Karpas-422 (cell line): Measurements from ENCODE around the gene KLHL18. TPM values are rescaled to one million over a fixed set of nuclear protein-coding genes. Genes with fewer than 3 reads are reported as not detected.

Experiments used
- DNase-seq: peaks from one replicate; pipeline ENCODE4 v3.0.0-alpha.2; 2015
- H2AFZ ChIP-seq: fragments of 200-600 bp; sonication (generic); 2 replicates; pipeline ENCODE4 v1.6.1; 2014; ENCODE audit warnings: antibody characterized with exemption, low read length, mixed read lengths
- H3K27ac ChIP-seq: fragments of 200-600 bp; sonication (generic); 2 replicates; pipeline ENCODE4 v1.5.1; 2014; ENCODE audit warnings: mild to moderate bottlenecking, low read length, moderate library complexity
- H3K27me3 ChIP-seq: fragments of 200-600 bp; sonication (generic); 2 replicates; pipeline ENCODE4 v1.6.1; 2014; ENCODE audit warnings: low read length, mixed read lengths
- H3K36me3 ChIP-seq: fragments of 200-600 bp; sonication (generic); 2 replicates; pipeline ENCODE4 v1.6.1; 2014; ENCODE audit warnings: low read length, mixed read lengths; ENCODE audit not compliant: insufficient read depth
- H3K4me1 ChIP-seq: fragments of 200-600 bp; sonication (generic); 2 replicates; pipeline ENCODE4 v1.6.1; 2014; ENCODE audit warnings: mild to moderate bottlenecking, low read length, mixed read lengths
- H3K4me2 ChIP-seq: fragments of 200-600 bp; sonication (generic); 2 replicates; pipeline ENCODE4 v1.6.1; 2014; ENCODE audit warnings: low read length, low read depth, mild to moderate bottlenecking; ENCODE audit not compliant: poor library complexity, severe bottlenecking
- H3K4me3 ChIP-seq: fragments of 200-600 bp; sonication (generic); 2 replicates; pipeline ENCODE4 v1.5.1; 2014; ENCODE audit warnings: mild to moderate bottlenecking, antibody characterized with exemption, low read length, mixed read lengths
- H3K79me2 ChIP-seq: fragments of 200-600 bp; sonication (generic); 2 replicates; pipeline ENCODE4 v1.6.1; 2014; ENCODE audit warnings: mild to moderate bottlenecking, low read length, mixed read lengths
- H3K9ac ChIP-seq: fragments of 200-600 bp; sonication (generic); 2 replicates; pipeline ENCODE4 v1.6.0; 2014; ENCODE audit warnings: low read length
- H3K9me2 ChIP-seq: fragments of 200-600 bp; sonication (generic), shearing (Covaris generic); replicated peaks from 2 replicates; pipeline ENCODE4 v1.6.0; 2014; ENCODE audit warnings: mild to moderate bottlenecking, low read length, moderate library complexity; ENCODE audit not compliant: insufficient read depth
- H3K9me3 ChIP-seq: fragments of 300-700, 200-600 bp; sonication (generic); 2 replicates; pipeline ENCODE4 v1.6.1; 2014; ENCODE audit warnings: low read length, mixed read lengths
- H4K20me1 ChIP-seq: fragments of 200-600 bp; sonication (generic); 2 replicates; pipeline ENCODE4 v1.6.1; 2014; ENCODE audit warnings: mild to moderate bottlenecking, antibody characterized with exemption, low read length, low read depth; ENCODE audit not compliant: insufficient read depth
- total RNA-seq: library from RNA; depleted of rRNA; stranded (reverse); fragments of >200 nt; shearing (Covaris generic); gene quantifications from 2 replicates; pipeline ENCODE4 v1.2.3, GENCODE V29; 2014; ENCODE audit warnings: low replicate concordance

Gene KLHL18
- total RNA-seq, 1 experiment from 2014 or later = 15.6 TPM

DNA sequence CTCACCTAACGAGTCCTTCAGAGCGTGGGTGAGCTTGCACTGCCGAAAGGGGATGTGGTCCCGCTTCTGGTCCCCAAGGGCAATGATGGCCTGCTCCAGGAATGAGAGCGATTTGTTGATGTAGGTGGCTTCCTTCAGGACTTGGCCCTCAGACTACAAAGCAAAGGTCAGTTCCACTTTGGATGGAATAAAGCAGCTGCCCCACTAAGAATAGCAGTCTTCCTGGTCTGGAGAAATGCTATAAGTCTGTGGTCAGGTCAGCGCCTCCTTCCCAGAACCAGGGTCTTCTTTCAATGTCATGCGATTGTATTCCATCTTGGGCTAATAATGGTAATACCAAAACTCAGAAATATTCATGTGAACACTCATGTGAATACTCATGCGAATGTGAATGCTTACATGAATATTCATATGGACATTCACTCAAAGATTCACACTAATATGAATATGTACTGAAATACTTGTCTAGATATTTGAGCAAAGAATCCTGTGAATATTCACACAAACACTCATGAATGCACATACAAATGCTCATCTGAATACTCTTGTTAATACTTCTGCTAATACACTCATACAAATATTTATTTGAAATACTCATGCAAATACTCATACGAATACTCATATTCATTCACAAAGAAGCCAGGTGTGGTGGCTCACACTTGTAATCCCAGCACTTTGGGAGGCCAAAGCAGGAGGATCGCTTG lies 16.9 kb upstream of the KLHL18 start:
- Histone ChIP-seq H3K9me3 (no peaks in the 10 kb centered on the region), H3K4me1 (peaks cover 42% of the 10 kb centered on the region), H3K9me2 (no peaks in the 10 kb centered on the region), H2AFZ (0 out of 2 replicates have a peak overlapping the region, but pooled peaks have one; percentile 28), H3K9ac (no peak overlapping the region), H3K4me2 (peak overlapping the region; percentile 70), H3K36me3 (no peaks in the 10 kb centered on the region), H3K27ac (no peak overlapping the region; the same call in 1 of the 2 replicates), H3K4me3 (no peak overlapping the region), H3K27me3 (no peaks in the 10 kb centered on the region), H3K79me2 (no peaks in the 10 kb centered on the region), H4K20me1 (no peaks in the 10 kb centered on the region)
- DNase-seq = no peak

DNA sequence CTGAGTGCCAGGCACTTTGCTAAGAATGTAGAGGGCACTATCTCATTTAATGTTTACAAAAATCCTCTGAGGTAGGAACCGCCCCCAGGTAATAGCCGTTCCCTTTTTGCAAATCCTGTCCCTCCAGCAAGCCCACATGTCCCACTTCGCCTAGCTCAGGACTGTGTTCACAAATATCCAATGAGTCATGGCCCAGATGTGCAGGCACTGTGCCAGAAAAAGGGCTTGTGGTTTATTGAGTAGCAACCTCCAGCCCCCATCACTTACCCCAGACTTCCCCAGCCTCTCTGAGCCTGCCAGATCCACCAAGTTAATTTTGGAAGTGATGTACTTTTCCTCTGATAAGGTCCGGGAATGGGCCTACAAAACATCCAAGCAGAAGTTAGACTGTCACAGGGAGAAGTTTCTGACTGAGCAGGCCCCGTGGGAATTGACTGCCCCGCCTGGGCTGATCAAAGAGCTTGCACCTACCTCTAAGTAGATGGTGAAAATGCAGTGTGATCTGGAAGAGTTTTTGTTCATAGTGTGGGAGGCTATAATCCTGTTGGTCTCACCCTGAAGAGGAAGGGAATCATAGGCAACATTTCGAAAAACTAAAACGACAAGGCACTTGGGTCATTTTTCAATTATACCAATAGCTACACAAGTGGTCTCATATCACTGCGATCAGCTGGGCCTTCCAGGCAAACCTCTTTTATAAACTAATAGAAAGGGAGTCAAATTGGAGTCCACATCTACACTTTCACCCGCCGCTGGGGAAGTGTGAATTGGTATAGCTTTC lies 15.8 kb upstream of the KLHL18 start:
- no peaks in the 10 kb centered on the region for H3K27me3 ChIP-seq
- H3K79me2 ChIP-seq = no peaks in the 10 kb centered on the region
- H3K4me2 ChIP-seq = peak overlapping the region; percentile 70
- H3K4me3 ChIP-seq = peak overlapping the region; percentile 50
- peak overlapping the region; percentile 47; the same call in 1 of the 2 replicates for H2AFZ ChIP-seq
- H3K9ac ChIP-seq = peak overlapping the region; percentile 49
- peak; percentile 96 for DNase-seq
- peak overlapping the region; percentile 81 for H3K27ac ChIP-seq
- H3K4me1 ChIP-seq = peaks cover 42% of the 10 kb centered on the region
- no peaks in the 10 kb centered on the region for H3K36me3 ChIP-seq
- no peaks in the 10 kb centered on the region for H4K20me1 ChIP-seq
- no peaks in the 10 kb centered on the region for H3K9me3 ChIP-seq
- no peaks in the 10 kb centered on the region for H3K9me2 ChIP-seq

- H2AFZ ChIP-seq = peak overlapping the region; percentile 47; the same call in 1 of the 2 replicates
- H3K9ac ChIP-seq = peak overlapping the region; percentile 49; the same call in 1 of the 2 replicates
- H4K20me1 ChIP-seq = no peaks in the 10 kb centered on the region
- H3K27me3 ChIP-seq = no peaks in the 10 kb centered on the region
- peak overlapping the region; percentile 81 for H3K27ac ChIP-seq
- no peaks in the 10 kb centered on the region for H3K9me2 ChIP-seq
- peak overlapping the region; percentile 70 for H3K4me2 ChIP-seq
- H3K9me3 ChIP-seq = no peaks in the 10 kb centered on the region
- H3K4me3 ChIP-seq = peak overlapping the region; percentile 50
- H3K4me1 ChIP-seq = peaks cover 42% of the 10 kb centered on the region
- no peak for DNase-seq
- no peaks in the 10 kb centered on the region for H3K36me3 ChIP-seq
- H3K79me2 ChIP-seq = no peaks in the 10 kb centered on the region
Measured at GRCh38 chr3:47267490-47267824, 15.3 kb upstream of the KLHL18 start.

GRCh38 chr3:47270526-47270925 lies 12.2 kb upstream of the KLHL18 start:
- no peaks in the 10 kb centered on the region for H4K20me1 ChIP-seq
- DNase-seq = no peak
- no peaks in the 10 kb centered on the region for H3K79me2 ChIP-seq
- H3K4me1 ChIP-seq = peaks cover 56% of the 10 kb centered on the region
- H2AFZ ChIP-seq = no peak overlapping the region
- no peaks in the 10 kb centered on the region for H3K27me3 ChIP-seq
- H3K9me3 ChIP-seq = no peaks in the 10 kb centered on the region
- H3K9ac ChIP-seq = no peak overlapping the region
- H3K9me2 ChIP-seq = no peaks in the 10 kb centered on the region
- H3K4me3 ChIP-seq = no peak overlapping the region
- no peak overlapping the region for H3K27ac ChIP-seq
- 0 out of 2 replicates have a peak, but pooled peaks cover 1% of the 10 kb centered on the region for H3K36me3 ChIP-seq
- H3K4me2 ChIP-seq = no peak overlapping the region

- H3K27me3 ChIP-seq = no peaks in the 10 kb centered on the region
- H3K4me2 ChIP-seq = no peak overlapping the region
- H3K9me2 ChIP-seq = no peaks in the 10 kb centered on the region
- H3K79me2 ChIP-seq = no peaks in the 10 kb centered on the region
- no peaks in the 10 kb centered on the region for H3K9me3 ChIP-seq
- H3K36me3 ChIP-seq = 0 out of 2 replicates have a peak, but pooled peaks cover 5% of the 10 kb centered on the region
- no peak overlapping the region for H3K4me3 ChIP-seq
- H3K27ac ChIP-seq = no peak overlapping the region
- H4K20me1 ChIP-seq = no peaks in the 10 kb centered on the region
- H3K4me1 ChIP-seq = peaks cover 30% of the 10 kb centered on the region
- no peak overlapping the region for H2AFZ ChIP-seq
- no peak for DNase-seq
- H3K9ac ChIP-seq = no peak overlapping the region
Measured at GRCh38 chr3:47273564-47273963, 9.2 kb upstream of the KLHL18 start.

GRCh38 chr3:47274652-47275051 lies 8.1 kb upstream of the KLHL18 start:
- H3K79me2 ChIP-seq = no peaks in the 10 kb centered on the region
- peaks cover 24% of the 10 kb centered on the region for H3K4me1 ChIP-seq
- H3K27me3 ChIP-seq = no peaks in the 10 kb centered on the region
- no peak overlapping the region for H3K4me2 ChIP-seq
- no peaks in the 10 kb centered on the region for H3K9me3 ChIP-seq
- H3K27ac ChIP-seq = peak overlapping the region; percentile 32; the same call in 1 of the 2 replicates
- no peak overlapping the region for H3K4me3 ChIP-seq
- 0 out of 2 replicates have a peak, but pooled peaks cover 5% of the 10 kb centered on the region for H3K36me3 ChIP-seq
- no peak overlapping the region for H3K9ac ChIP-seq
- DNase-seq = no peak
- H4K20me1 ChIP-seq = no peaks in the 10 kb centered on the region
- peak overlapping the region; percentile 41; the same call in 1 of the 2 replicates for H2AFZ ChIP-seq
- no peaks in the 10 kb centered on the region for H3K9me2 ChIP-seq

GRCh38 chr3:47276558-47276957 lies 6.2 kb upstream of the KLHL18 start:
- Histone ChIP-seq H3K9me2 (no peaks in the 10 kb centered on the region), H3K36me3 (0 out of 2 replicates have a peak, but pooled peaks cover 5% of the 10 kb centered on the region), H3K4me1 (peaks cover 34% of the 10 kb centered on the region), H2AFZ (no peak overlapping the region), H3K9ac (no peak overlapping the region), H3K27ac (no peak overlapping the region), H3K79me2 (peaks cover 14% of the 10 kb centered on the region), H3K27me3 (no peaks in the 10 kb centered on the region), H3K4me3 (no peak overlapping the region), H4K20me1 (no peaks in the 10 kb centered on the region), H3K9me3 (no peaks in the 10 kb centered on the region), H3K4me2 (no peak overlapping the region)
- no peak for DNase-seq

DNA sequence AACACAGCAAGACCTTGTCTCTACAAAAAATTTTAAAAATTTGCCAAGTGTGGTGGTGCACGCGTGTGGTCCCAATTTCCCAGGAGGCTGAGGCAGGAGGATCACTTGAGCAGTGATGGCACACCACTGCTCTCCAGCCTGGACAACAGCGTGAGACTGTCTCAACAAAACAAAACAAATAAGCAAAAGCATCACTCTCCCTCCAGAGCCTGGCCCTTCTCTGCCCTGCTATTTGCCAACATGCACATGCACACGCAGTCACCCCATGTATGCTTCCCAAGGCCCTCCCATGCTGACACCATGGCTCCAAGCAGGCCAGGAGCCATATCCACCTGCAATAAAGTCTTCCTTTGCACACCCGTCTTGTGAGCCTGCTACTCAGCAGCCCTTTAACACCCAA lies 2.2 kb upstream of the KLHL18 start:
- DNase-seq = no peak
- no peak overlapping the region for H3K9ac ChIP-seq
- peaks cover 44% of the 10 kb centered on the region for H3K79me2 ChIP-seq
- no peaks in the 10 kb centered on the region for H4K20me1 ChIP-seq
- no peak overlapping the region for H2AFZ ChIP-seq
- peak overlapping the region; percentile 80; the same call in 1 of the 2 replicates for H3K4me3 ChIP-seq
- H3K4me2 ChIP-seq = peak overlapping the region; percentile 82
- no peak overlapping the region for H3K27ac ChIP-seq
- peaks cover 35% of the 10 kb centered on the region for H3K4me1 ChIP-seq
- H3K9me2 ChIP-seq = no peaks in the 10 kb centered on the region
- H3K27me3 ChIP-seq = no peaks in the 10 kb centered on the region
- no peaks in the 10 kb centered on the region for H3K9me3 ChIP-seq
- H3K36me3 ChIP-seq = peaks cover 7% of the 10 kb centered on the region; the same call in 1 of the 2 replicates
